ENCODE results near the gene PALB2. TPM values are rescaled to one million over a fixed set of nuclear protein-coding genes. Genes with fewer than 3 reads are reported as not detected.

The PALB2 gene
- total and polyA plus RNA-seq, 10 donors = 9.3 to 22.0 (median 13.0) TPM

GRCh38 chr16:23683487-23683886 lies 42.4 kb upstream of the PALB2 start:
- no peak for DNase-seq
- H3K36me3 ChIP-seq = peaks cover 0 to 87% (median 35%) of the 10 kb centered on the region in 6 donors
- no peaks in the 10 kb centered on the region for H3K9me3 ChIP-seq
- TF ChIP-seq POLR2AphosphoS5 (IDR thresholded peaks at IDR 0.05) = no peak
- no peak for TF ChIP-seq CTCF (IDR thresholded peaks at IDR 0.05 in 8 of 11, conservative IDR thresholded peaks at IDR 0.05 in 3 of 11)
- no peak for TF ChIP-seq POLR2A (IDR thresholded peaks at IDR 0.05)
- peaks cover 0 to 13% (median 0%) of the 10 kb centered on the region in 7 donors for H3K27me3 ChIP-seq (replicated peaks in 1 of 7)
- H3K4me3 ChIP-seq = no peak overlapping the region
- 92 to 98% (median 96%) methylated on average over 3 of the region's 3 CpGs for WGBS, 5 donors
- peaks cover 0 to 37% (median 12%) of the 10 kb centered on the region in 6 donors for H3K4me1 ChIP-seq
- no peak overlapping the region for H3K27ac ChIP-seq
- intact Hi-C loops (cut with DNase I; ENCODE audit: low total_unique reads) = no loop called here

- Histone ChIP-seq H3K27ac (no peak overlapping the region), H3K9me3 (no peaks in the 10 kb centered on the region), H3K4me3 (no peak overlapping the region), H3K27me3 (replicated peaks in 1 of 7) (peaks cover 0 to 13% (median 0%) of the 10 kb centered on the region in 7 donors), H3K36me3 (peaks cover 0 to 74% (median 22%) of the 10 kb centered on the region in 6 donors), H3K4me1 (peaks cover 0 to 49% (median 19%) of the 10 kb centered on the region in 6 donors)
- TF ChIP-seq POLR2AphosphoS5 (IDR thresholded peaks at IDR 0.05) (no peak), CTCF (IDR thresholded peaks at IDR 0.05 in 8 of 11, conservative IDR thresholded peaks at IDR 0.05 in 3 of 11) (no peak), POLR2A (IDR thresholded peaks at IDR 0.05) (no peak)
- 67 to 95% (median 81%) methylated on average over 1 of the region's 1 CpG for WGBS, 5 donors
- intact Hi-C loops (cut with DNase I; ENCODE audit: low total_unique reads) = no loop called here
- DNase-seq = no peak
These were observed 41.1 kb upstream of the PALB2 start for GRCh38 chr16:23682181-23682580.

- no peaks in the 10 kb centered on the region for H3K9me3 ChIP-seq
- H3K27ac ChIP-seq = peak overlapping the region in 1 of 8 donors; percentile 65
- DNase-seq = no peak
- WGBS, 5 donors = 48 to 78% (median 54%) methylated on average over 5 to 6 of the region's 6 CpGs
- intact Hi-C loops (cut with DNase I; ENCODE audit: low total_unique reads) = no loop called here
- peaks cover 0 to 69% (median 18%) of the 10 kb centered on the region in 6 donors for H3K36me3 ChIP-seq
- peaks cover 0 to 49% (median 19%) of the 10 kb centered on the region in 6 donors for H3K4me1 ChIP-seq
- peaks cover 0 to 13% (median 0%) of the 10 kb centered on the region in 7 donors for H3K27me3 ChIP-seq (replicated peaks in 1 of 7)
- TF ChIP-seq CTCF (IDR thresholded peaks at IDR 0.05 in 8 of 11, conservative IDR thresholded peaks at IDR 0.05 in 3 of 11) (no peak), POLR2A (IDR thresholded peaks at IDR 0.05) (no peak), POLR2AphosphoS5 (IDR thresholded peaks at IDR 0.05) (no peak)
- peak overlapping the region in 4 of 8 donors; percentile 54 to 81 (median 64) for H3K4me3 ChIP-seq
These were observed 38.9 kb upstream of the PALB2 start for GRCh38 chr16:23679986-23680336.

GRCh38 chr16:23679274-23679985 lies 38.3 kb upstream of the PALB2 start:
- peaks cover 0 to 69% (median 16%) of the 10 kb centered on the region in 6 donors for H3K36me3 ChIP-seq
- peaks cover 0 to 13% (median 0%) of the 10 kb centered on the region in 7 donors for H3K27me3 ChIP-seq (replicated peaks in 1 of 7)
- 11 to 13% (median 12%) methylated on average over 19 to 24 of the region's 24 CpGs for WGBS, 5 donors
- H3K4me1 ChIP-seq = peaks cover 0 to 49% (median 19%) of the 10 kb centered on the region in 6 donors
- intact Hi-C loops (cut with DNase I; ENCODE audit: low total_unique reads) = no loop called here
- H3K4me3 ChIP-seq = peak overlapping the region; percentile 34 to 81 (median 60)
- peak overlapping the region in 2 of 8 donors; percentile 29 to 65 for H3K27ac ChIP-seq
- no peaks in the 10 kb centered on the region for H3K9me3 ChIP-seq
- peak; percentile 80 for DNase-seq
- TF ChIP-seq CTCF (IDR thresholded peaks at IDR 0.05 in 8 of 11, conservative IDR thresholded peaks at IDR 0.05 in 3 of 11) (no peak), POLR2A (IDR thresholded peaks at IDR 0.05) (no peak), POLR2AphosphoS5 (IDR thresholded peaks at IDR 0.05) (no peak)
